PC-3 (cell line): ENCODE data around the gene SCML1. TPM values are rescaled to one million over a fixed set of nuclear protein-coding genes. Genes with fewer than 3 reads are reported as not detected.

ENCODE experiments used
- ATAC-seq: fragments of 200-7000 bp; cut with Tn5 transposase; 2 replicates; pipeline ENCODE4 v1.9.1; 2020; ENCODE audit warnings: mild to moderate bottlenecking, moderate library complexity
- BruUV-seq: library from RNA; stranded (reverse); fragments of 400-500 nt; replicated peaks from 2 replicates; lab custom pipeline; 2021; lab: Mats Ljungman, UMichigan
- CTCF ChIA-PET: fragments of 300-600 bp; sonication (Branson Sonifier 250); formaldehyde crosslinking; loops from one replicate; lab custom pipeline; 2022; ENCODE audit warnings: antibody characterized with exemption; lab: Charles Lee
- POLR2A ChIA-PET: fragments of 300-600 bp; sonication (Branson Sonifier 250); formaldehyde crosslinking; loops from one replicate; lab custom pipeline; 2022; ENCODE audit warnings: antibody characterized with exemption; ENCODE audit not compliant: unreplicated experiment; lab: Charles Lee
- DNase-seq: peaks from one replicate; pipeline ENCODE4 v3.0.0-alpha.2; 2015
- H2AFZ ChIP-seq: fragments of 300-600 bp; sonication (generic); 2 replicates; pipeline ENCODE4 v1.6.0; 2016; ENCODE audit warnings: antibody characterized with exemption, low read length
- H3F3A ChIP-seq: fragments of 300-600 bp; sonication (generic); one replicate; pipeline ENCODE4 v1.6.0; 2017; ENCODE audit warnings: antibody characterized with exemption, low read length, control low read depth, mild to moderate bottlenecking; ENCODE audit not compliant: unreplicated experiment
- H3K27ac ChIP-seq: fragments of 300-600 bp; sonication (generic); 2 replicates; pipeline ENCODE4 v1.5.1; 2016; ENCODE audit warnings: mild to moderate bottlenecking, low read length
- H3K27me3 ChIP-seq: fragments of 300-600 bp; sonication (generic); 2 replicates; pipeline ENCODE4 v1.6.1; 2016; ENCODE audit warnings: low read length, mixed read lengths
- H3K36me3 ChIP-seq: fragments of 300-600 bp; sonication (generic); 2 replicates; pipeline ENCODE4 v1.6.1; 2016; ENCODE audit warnings: low read depth, mixed run types, low read length, mixed read lengths
- H3K4me1 ChIP-seq: fragments of 300-600 bp; sonication (generic); 2 replicates; pipeline ENCODE4 v1.5.1; 2016; ENCODE audit warnings: low read length; ENCODE audit not compliant: insufficient read depth
- H3K4me2 ChIP-seq: fragments of 300-600 bp; sonication (generic); 2 replicates; pipeline ENCODE4 v1.6.0; 2016; ENCODE audit warnings: low read length
- H3K4me3 ChIP-seq: fragments of 300-600 bp; sonication (generic); 2 replicates; pipeline ENCODE4 v1.5.1; 2016; ENCODE audit warnings: mild to moderate bottlenecking, low read length, mixed read lengths
- H3K79me2 ChIP-seq: fragments of 300-600 bp; sonication (generic); 2 replicates; pipeline ENCODE4 v1.6.1; 2017; ENCODE audit warnings: low read length, mixed read lengths
- H3K9ac ChIP-seq: fragments of 300-600 bp; sonication (generic); 2 replicates; pipeline ENCODE4 v1.6.0; 2016; ENCODE audit warnings: mild to moderate bottlenecking, low read length
- H3K9me2 ChIP-seq: fragments of 300-600 bp; sonication (generic); replicated peaks from 2 replicates; pipeline ENCODE4 v1.6.1; 2016; ENCODE audit warnings: mixed run types, low read length, mixed read lengths
- H3K9me3 ChIP-seq: fragments of 300-600 bp; sonication (generic); 2 replicates; pipeline ENCODE4 v1.6.1; 2016; ENCODE audit warnings: low read length, mixed read lengths
- H4K20me1 ChIP-seq: fragments of 300-600 bp; sonication (generic); 2 replicates; pipeline ENCODE4 v1.6.1; 2016; ENCODE audit warnings: low read length, mixed read lengths
- CTCF ChIP-seq: fragments of 300-600 bp; sonication (generic); conservative IDR thresholded peaks from 2 replicates; pipeline ENCODE4 v1.5.1; 2017; ENCODE audit warnings: antibody characterized with exemption, low read depth, mild to moderate bottlenecking, low read length
- EZH2 ChIP-seq: fragments of 300-600 bp; sonication (generic); IDR thresholded peaks from one replicate; pipeline ENCODE4 v1.6.1; 2017; ENCODE audit warnings: antibody characterized with exemption, mild to moderate bottlenecking, low read length; ENCODE audit not compliant: unreplicated experiment
- EZH2phosphoT487 ChIP-seq: fragments of 300-600 bp; sonication (generic); IDR thresholded peaks from 2 replicates; pipeline ENCODE4 v1.6.1; 2018; ENCODE audit warnings: mild to moderate bottlenecking, antibody characterized with exemption, low read length, borderline replicate concordance
- intact Hi-C: fragments of 100-400 bp; cut with micrococcal nuclease; formaldehyde crosslinking; loops from 2 replicates; pipeline ENCODE4 v1.9.0; 2023
- total RNA-seq: library from RNA; depleted of rRNA; stranded (reverse); fragments of >200 nt; gene quantifications from 2 replicates; pipeline ENCODE4 v1.2.3, GENCODE V29; 2014

The SCML1 gene
- total RNA-seq, 1 experiment from 2014 or later, result 13.0 TPM

GRCh38 chrX:17737710-17737985 is 355 bp downstream of the SCML1 start:
- peak overlapping the region; percentile 87 for H3K4me3 ChIP-seq
- ChIA-PET POLR2A (interaction anchor here (0.6 kb wide), 1 partner anchor 8 kb away, joined by 3 read pairs; no protein-coding TSS in a partner anchor), CTCF (no interaction called here)
- DNase-seq, result no peak
- no peaks in the 10 kb centered on the region for H3K9me2 ChIP-seq
- BruUV-seq, result TSS peak; percentile 72
- H3K79me2 ChIP-seq, result peaks cover 52% of the 10 kb centered on the region
- H3K9ac ChIP-seq, result peak overlapping the region; percentile 81
- no peaks in the 10 kb centered on the region for H3K27me3 ChIP-seq
- H3K27ac ChIP-seq, result peak overlapping the region; percentile 72
- no peak for ATAC-seq
- peak overlapping the region; percentile 79 for H2AFZ ChIP-seq
- intact Hi-C loops, result loop anchor here (5.0 to 10.0 kb wide), 3 partner anchors 35 to 617 kb away; partner anchors contain the start of gene SCML2
- H3F3A ChIP-seq, result no peaks in the 10 kb centered on the region
- H4K20me1 ChIP-seq, result peaks cover 14% of the 10 kb centered on the region; the same call in 1 of the 2 replicates
- no peaks in the 10 kb centered on the region for H3K9me3 ChIP-seq
- H3K4me2 ChIP-seq, result peak overlapping the region; percentile 87
- TF ChIP-seq EZH2, result no peak
- no peaks in the 10 kb centered on the region for H3K36me3 ChIP-seq
- peaks cover 9% of the 10 kb centered on the region for H3K4me1 ChIP-seq

DNA sequence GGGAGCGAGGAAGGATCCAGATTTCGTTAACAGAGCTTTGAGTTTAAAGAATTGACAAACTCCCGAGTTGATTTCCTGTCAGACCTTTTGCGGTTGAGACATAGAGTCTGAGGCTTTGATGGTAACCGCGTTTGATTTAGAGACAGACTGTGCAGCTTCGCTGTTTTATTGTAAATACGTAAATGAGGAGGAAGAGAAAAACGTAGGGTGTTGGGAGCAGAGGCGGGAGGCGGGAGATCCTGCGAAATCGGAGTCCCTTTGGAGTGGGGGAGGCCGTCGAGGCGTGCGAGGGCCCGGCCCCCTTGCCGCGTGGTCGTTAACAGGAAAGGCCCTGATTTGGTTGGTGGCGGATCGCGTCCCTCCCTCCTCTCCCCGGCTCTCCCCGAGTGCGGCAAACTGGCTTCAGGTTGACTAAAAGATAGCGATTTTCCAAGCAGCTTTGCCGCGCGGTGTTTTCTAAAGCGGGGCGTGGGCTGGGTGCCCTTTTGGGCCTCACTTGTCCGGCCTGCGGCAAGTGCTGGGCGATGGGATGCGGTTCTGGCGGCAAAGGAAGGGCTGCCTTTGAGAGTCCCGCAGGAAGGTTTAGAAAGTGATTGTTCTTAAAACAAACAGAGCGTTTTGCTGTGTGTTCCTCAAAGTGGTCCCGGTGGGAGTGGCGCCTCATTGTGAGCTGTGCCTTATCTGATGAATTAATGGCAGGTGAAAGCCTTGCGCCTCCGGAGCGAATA is 857 bp downstream of the SCML1 start:
- Histone ChIP-seq H3F3A (no peaks in the 10 kb centered on the region), H4K20me1 (peaks cover 19% of the 10 kb centered on the region; the same call in 1 of the 2 replicates), H3K4me1 (peaks cover 14% of the 10 kb centered on the region), H3K4me3 (peak overlapping the region; percentile 87), H3K4me2 (peak overlapping the region; percentile 87), H3K79me2 (peaks cover 57% of the 10 kb centered on the region), H3K9ac (peak overlapping the region; percentile 81), H3K36me3 (no peaks in the 10 kb centered on the region), H3K9me2 (no peaks in the 10 kb centered on the region), H3K27ac (peak overlapping the region; percentile 72), H3K9me3 (no peaks in the 10 kb centered on the region), H3K27me3 (no peaks in the 10 kb centered on the region), H2AFZ (peak overlapping the region; percentile 79)
- POLR2A ChIA-PET, result interaction anchor here (0.6 kb wide), 1 partner anchor 8 kb away, joined by 3 read pairs; no protein-coding TSS in a partner anchor
- BruUV-seq, result no TSS peak
- ATAC-seq (peak; percentile 25), DNase-seq (peak; percentile 45)
- no peak for TF ChIP-seq EZH2phosphoT487
- TF ChIP-seq CTCF, result no peak
- TF ChIP-seq EZH2, result no peak
- CTCF ChIA-PET, result no interaction called here
- intact Hi-C loops, result loop anchor here (5.0 to 10.0 kb wide), 3 partner anchors 36 to 617 kb away; partner anchors contain the start of gene SCML2

DNA sequence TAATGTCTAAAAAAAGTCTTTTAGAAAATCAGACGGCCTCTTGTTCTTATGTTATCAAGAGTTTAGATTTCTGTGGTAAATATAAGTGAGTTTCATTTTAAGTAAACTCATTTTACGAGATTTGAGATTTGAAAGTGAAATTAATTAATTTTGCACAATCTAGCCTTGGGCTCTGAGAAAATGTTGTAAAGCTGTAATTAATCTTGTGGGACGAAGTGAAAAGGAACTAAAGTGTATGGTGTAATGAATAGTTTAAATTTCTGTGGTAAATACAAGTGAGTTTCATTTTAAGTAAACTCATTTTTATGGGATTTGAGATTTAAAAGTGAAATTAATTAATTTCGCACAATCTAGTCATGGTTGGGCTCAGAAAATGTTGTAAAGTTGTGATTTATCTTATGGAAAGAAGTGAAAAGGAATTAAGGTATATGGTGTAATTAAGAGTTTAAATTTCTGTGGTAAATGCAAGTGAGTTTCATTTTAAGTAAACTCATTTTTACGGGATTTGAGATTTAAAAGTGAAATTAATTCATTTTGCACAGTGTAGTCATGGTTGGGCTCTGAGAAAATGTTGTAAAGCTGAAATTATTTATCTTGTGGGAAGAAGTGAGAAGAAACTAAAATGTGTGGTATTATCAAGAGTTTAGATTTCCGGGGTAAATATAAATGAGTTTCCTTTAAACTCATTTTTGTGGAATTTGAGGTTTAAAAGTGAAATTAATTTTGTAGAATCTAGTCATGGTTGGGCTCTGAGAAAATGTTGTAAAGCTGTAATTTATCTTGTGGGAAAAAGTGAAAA is 1.6 kb downstream of the SCML1 start:
- H2AFZ ChIP-seq, result peak overlapping the region; percentile 79
- no peaks in the 10 kb centered on the region for H3K9me2 ChIP-seq
- no peaks in the 10 kb centered on the region for H3K27me3 ChIP-seq
- peaks cover 22% of the 10 kb centered on the region for H3K4me1 ChIP-seq
- ChIA-PET POLR2A (interaction anchor here (0.7 kb wide), 1 partner anchor 441 kb away, joined by 8 read pairs; no protein-coding TSS in a partner anchor), CTCF (no interaction called here)
- intact Hi-C loops, result loop anchor here (5.0 to 10.0 kb wide), 3 partner anchors 37 to 616 kb away; partner anchors contain the start of gene SCML2
- TF ChIP-seq EZH2phosphoT487, result no peak
- TF ChIP-seq EZH2, result no peak
- TF ChIP-seq CTCF, result no peak
- H3K4me2 ChIP-seq, result peak overlapping the region; percentile 87
- ATAC-seq, result no peak
- peaks cover 65% of the 10 kb centered on the region for H3K79me2 ChIP-seq
- H3K9ac ChIP-seq, result peak overlapping the region; percentile 81
- H3K36me3 ChIP-seq, result no peaks in the 10 kb centered on the region
- H3K27ac ChIP-seq, result peak overlapping the region; percentile 72
- DNase-seq, result no peak
- H3K9me3 ChIP-seq, result no peaks in the 10 kb centered on the region
- no TSS peak for BruUV-seq
- no peaks in the 10 kb centered on the region for H3F3A ChIP-seq
- H4K20me1 ChIP-seq, result peaks cover 23% of the 10 kb centered on the region; the same call in 1 of the 2 replicates
- H3K4me3 ChIP-seq, result peak overlapping the region; percentile 87
